HEK293 (cell line): ENCODE measurements around the gene SYT14.

Experiments used
- CTCF ChIA-PET: fragments of 350-600 bp; formaldehyde crosslinking; extraction: SDS; loops from one replicate; lab custom pipeline; 2021; ENCODE audit warnings: antibody characterized with exemption; lab: Yijun Ruan, JAX
- POLR2A ChIA-PET: fragments of 300-600 bp; formaldehyde crosslinking; extraction: SDS; loops from one replicate; lab custom pipeline; 2020; ENCODE audit warnings: antibody characterized with exemption, inconsistent platforms; lab: Yijun Ruan, JAX
- H3K27ac ChIP-seq: fragments of 200-500 bp; sonication (Bioruptor generic); 2 replicates; pipeline ENCODE4 v1.5.1; 2014; ENCODE audit warnings: low read depth, low read length, control low read depth, inconsistent platforms; ENCODE audit errors: extremely low read depth
- H3K36me3 ChIP-seq, 2 experiments: fragments of 200-500 bp in 1 of 2; sonication (Bioruptor generic) in 1 of 2; 1 replicate in 1 of 2; 2 replicates in 1 of 2; pipeline ENCODE4 v1.5.1; 2014 to 2017; ENCODE audit warnings: inconsistent platforms in 2 of 2, low read length in 2 of 2; ENCODE audit not compliant: control insufficient read depth in 2 of 2, insufficient read depth in 1 of 2
- H3K4me1 ChIP-seq: fragments of 200-500 bp; sonication (Bioruptor generic); 2 replicates; pipeline ENCODE4 v1.5.1; 2014; ENCODE audit warnings: mild to moderate bottlenecking, low read length, inconsistent platforms; ENCODE audit not compliant: control insufficient read depth, insufficient read depth
- H3K4me3 ChIP-seq: 2 replicates; pipeline ENCODE4 v1.5.1; 2011; ENCODE audit warnings: low read depth, mild to moderate bottlenecking, control low read depth, low read length, moderate library complexity
- H3K9me3 ChIP-seq: fragments of 200-500 bp; sonication (Bioruptor generic); 2 replicates; pipeline ENCODE4 v1.5.1; 2014; ENCODE audit warnings: low read depth, low read length, inconsistent platforms; ENCODE audit not compliant: control insufficient read depth, insufficient read depth
- EGR2 ChIP-seq: fragments of 450-650 bp; formaldehyde crosslinking; IDR thresholded peaks from 2 replicates; pipeline ENCODE4 v1.5.1; 2016; ENCODE audit warnings: low read depth, missing biosample characterization, missing genetic modification characterization
- GLIS1 ChIP-seq: fragments of 450-650 bp; formaldehyde crosslinking; IDR thresholded peaks from 2 replicates; pipeline ENCODE4 v1.5.1; 2016; ENCODE audit warnings: missing biosample characterization, missing genetic modification characterization
- GLIS2 ChIP-seq: fragments of 450-650 bp; formaldehyde crosslinking; IDR thresholded peaks from 2 replicates; pipeline ENCODE4 v1.5.1; 2016; ENCODE audit warnings: missing biosample characterization, missing genetic modification characterization
- PRDM1 ChIP-seq: fragments of 450-650 bp; formaldehyde crosslinking; IDR thresholded peaks from 2 replicates; pipeline ENCODE4; 2016; ENCODE audit warnings: missing biosample characterization, missing genetic modification characterization
- SP3 ChIP-seq: fragments of 450-650 bp; formaldehyde crosslinking; IDR thresholded peaks from 2 replicates; pipeline ENCODE4 v1.5.1; 2016; ENCODE audit warnings: missing biosample characterization, missing genetic modification characterization
- YY1 ChIP-seq: fragments of 450-650 bp; formaldehyde crosslinking; IDR thresholded peaks from 2 replicates; pipeline ENCODE4 v1.5.1; 2018; ENCODE audit warnings: missing biosample characterization, missing genetic modification characterization
- YY2 ChIP-seq: fragments of 450-650 bp; formaldehyde crosslinking; IDR thresholded peaks from 2 replicates; pipeline ENCODE4 v1.5.1; 2016; ENCODE audit warnings: missing biosample characterization, missing genetic modification characterization
- ZBTB20 ChIP-seq: fragments of 450-650 bp; formaldehyde crosslinking; IDR thresholded peaks from 2 replicates; pipeline ENCODE4 v1.5.1; 2016; ENCODE audit warnings: missing biosample characterization, missing genetic modification characterization
- ZBTB21 ChIP-seq: fragments of 450-650 bp; formaldehyde crosslinking; IDR thresholded peaks from 2 replicates; pipeline ENCODE4 v1.5.1; 2017; ENCODE audit warnings: missing biosample characterization, missing genetic modification characterization
- ZFHX2 ChIP-seq: fragments of 450-650 bp; formaldehyde crosslinking; conservative IDR thresholded peaks from 2 replicates; pipeline ENCODE4 v1.5.1; 2016; ENCODE audit warnings: missing biosample characterization, missing genetic modification characterization
- ZIC2 ChIP-seq: fragments of 450-650 bp; formaldehyde crosslinking; IDR thresholded peaks from 2 replicates; pipeline ENCODE4 v1.5.1; 2016; ENCODE audit warnings: missing biosample characterization, missing genetic modification characterization
- ZNF561 ChIP-seq: fragments of 450-650 bp; IDR thresholded peaks from 2 replicates; pipeline ENCODE4 v1.5.1; 2018; ENCODE audit warnings: missing biosample characterization, missing genetic modification characterization, borderline replicate concordance
- ZNF571 ChIP-seq: fragments of 450-650 bp; formaldehyde crosslinking; IDR thresholded peaks from 2 replicates; pipeline ENCODE4 v1.5.0; 2017; ENCODE audit warnings: missing biosample characterization, missing genetic modification characterization
- ZNF596 ChIP-seq: fragments of 450-650 bp; IDR thresholded peaks from 2 replicates; pipeline ENCODE4 v1.5.0; 2018; ENCODE audit warnings: missing biosample characterization, mild to moderate bottlenecking, missing genetic modification characterization, moderate library complexity
- ZNF600 ChIP-seq: fragments of 450-650 bp; formaldehyde crosslinking; IDR thresholded peaks from 2 replicates; pipeline ENCODE4 v1.5.1; 2016; ENCODE audit warnings: missing biosample characterization, missing genetic modification characterization
- ZNF660 ChIP-seq: fragments of 450-650 bp; IDR thresholded peaks from 2 replicates; pipeline ENCODE4 v1.5.1; 2018; ENCODE audit warnings: missing biosample characterization, mild to moderate bottlenecking, missing genetic modification characterization
- ZNF677 ChIP-seq: fragments of 450-650 bp; IDR thresholded peaks from 2 replicates; pipeline ENCODE4 v1.5.0; 2018; ENCODE audit warnings: missing biosample characterization, mild to moderate bottlenecking, missing genetic modification characterization, moderate library complexity
- ZSCAN30 ChIP-seq: fragments of 450-650 bp; IDR thresholded peaks from 2 replicates; pipeline ENCODE4 v1.5.1; 2018; ENCODE audit warnings: missing biosample characterization, mild to moderate bottlenecking, missing genetic modification characterization, moderate library complexity
- TF ChIP-seq, protein P1 (sequence below): fragments of 450-650 bp; formaldehyde crosslinking; IDR thresholded peaks from 2 replicates; pipeline ENCODE4 v1.5.1; 2016; ENCODE audit warnings: missing biosample characterization, missing genetic modification characterization
- TF ChIP-seq, protein P2 (sequence below): fragments of 450-650 bp; formaldehyde crosslinking; IDR thresholded peaks from 2 replicates; pipeline ENCODE4 v1.5.1; 2016; ENCODE audit warnings: missing biosample characterization, missing genetic modification characterization
- TF ChIP-seq, protein P3 (sequence below): fragments of 450-650 bp; formaldehyde crosslinking; optimal IDR thresholded peaks from 2 replicates; pipeline ENCODE3; 2016; ENCODE audit warnings: missing biosample characterization, mild to moderate bottlenecking, missing genetic modification characterization
- TF ChIP-seq, protein P4 (sequence below): fragments of 450-650 bp; formaldehyde crosslinking; IDR thresholded peaks from 2 replicates; pipeline ENCODE4 v1.5.1; 2016; ENCODE audit warnings: missing biosample characterization, missing genetic modification characterization
- TF ChIP-seq, protein P5 (sequence below): fragments of 450-650 bp; formaldehyde crosslinking; IDR thresholded peaks from 2 replicates; pipeline ENCODE4 v1.5.1; 2016; ENCODE audit warnings: missing biosample characterization, missing genetic modification characterization, low read depth

The SYT14 gene

DNA sequence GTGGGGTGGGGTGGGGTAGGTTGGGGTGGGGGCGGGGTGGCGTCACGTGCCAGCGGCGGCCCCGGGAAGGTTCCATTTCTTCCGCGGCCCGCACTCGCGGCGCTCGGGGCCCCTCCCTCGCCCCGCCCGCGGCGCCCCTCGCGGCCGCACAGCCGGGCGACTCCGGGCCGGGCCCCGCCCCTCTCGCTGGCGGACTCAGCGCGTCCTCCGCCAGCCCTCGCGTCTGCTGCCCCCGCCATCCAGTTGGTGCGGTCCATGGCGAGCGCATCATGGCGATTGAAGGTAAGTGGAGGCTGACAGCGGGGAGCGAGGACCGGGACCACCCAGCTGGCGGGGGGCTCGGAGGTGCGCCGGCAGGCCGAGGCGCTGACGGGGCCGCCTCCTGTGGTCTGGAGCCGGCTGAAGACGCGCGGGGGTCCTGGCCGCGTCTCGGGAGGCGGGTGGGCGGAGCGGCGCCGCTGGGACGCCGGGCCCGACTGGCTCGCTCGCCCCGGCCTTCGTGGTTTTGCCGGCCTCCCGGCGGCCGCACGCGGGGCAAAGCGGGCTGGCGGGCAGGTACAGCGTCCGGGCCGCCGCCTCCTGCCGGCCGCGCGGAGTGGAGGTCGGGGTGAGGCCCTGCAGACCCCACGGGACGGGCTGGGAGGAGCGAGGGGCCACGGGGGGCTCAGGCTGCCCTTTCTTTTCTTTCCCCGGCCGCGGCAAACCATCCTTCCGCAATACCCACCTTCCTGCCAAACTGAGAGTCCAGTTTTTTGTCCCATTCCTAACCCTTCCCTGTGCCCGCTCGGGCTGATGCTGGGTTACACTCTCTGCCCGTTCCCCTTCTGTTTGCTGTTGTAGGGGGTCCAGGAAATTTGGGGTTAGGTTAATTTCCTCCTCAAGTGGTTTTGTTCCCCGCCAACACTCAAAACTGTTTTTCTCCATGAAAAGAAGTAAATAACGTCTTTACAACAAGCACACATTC lies at the start of gene SYT14:
Gene SYT14 (plus strand): TSS at position 222 of the 964 bp plus-strand sequence. CDS start 48 bp downstream, at position 270.
- peaks cover 7% of the 10 kb centered on the region; the same call in 1 of the 2 replicates for H3K4me1 ChIP-seq
- peak within 1 kb of the TSS; percentile 79 for H3K4me3 ChIP-seq
- ChIA-PET CTCF (interaction anchor here (0.6 to 1.8 kb wide), 5 partner anchors 18 to 548 kb away, joined by 3 to 5 read pairs (median 4); no protein-coding TSS in a partner anchor), POLR2A (interaction anchor here (0.7 kb wide), 1 partner anchor 296 kb away, joined by 3 read pairs; no protein-coding TSS in a partner anchor)
- H3K27ac ChIP-seq = peak within 1 kb of the TSS; percentile 75; the same call in 1 of the 2 replicates
- no peaks in the 10 kb centered on the region for H3K36me3 ChIP-seq
- H3K9me3 ChIP-seq = no peaks in the 10 kb centered on the region
- TF ChIP-seq ZFHX2 (tag by site-specific recombination) (peak; percentile 76), EGR2 (peak; percentile 43; the same call in 1 of the 2 replicates), GLIS1 (tag by site-specific recombination) (peak; percentile 29; the same call in 1 of the 2 replicates), ZIC2 (tag by site-specific recombination) (peak; percentile 78), ZNF677 (0 out of 2 replicates have a peak, but pooled peaks have one; percentile 39), GLIS2 (peak; percentile 65), YY1 (tag by site-specific recombination) (peak; percentile 82), ZNF561 (tag by site-specific recombination) (peak; percentile 48; the same call in 1 of the 2 replicates), ZNF596 (tag by site-specific recombination) (peak; percentile 37; the same call in 1 of the 2 replicates), ZBTB20 (tag by site-specific recombination) (no peak), SP3 (peak; percentile 46), ZBTB21 (tag by site-specific recombination) (no peak), PRDM1 (tag by site-specific recombination) (no peak), ZNF600 (peak; percentile 44; the same call in 1 of the 2 replicates), ZNF660 (tag by site-specific recombination) (peak; percentile 65; the same call in 1 of the 2 replicates), ZNF571 (no peak), YY2 (peak; percentile 76), ZSCAN30 (peak; percentile 59; the same call in 1 of the 2 replicates)
- TF ChIP-seq, protein P1, sequence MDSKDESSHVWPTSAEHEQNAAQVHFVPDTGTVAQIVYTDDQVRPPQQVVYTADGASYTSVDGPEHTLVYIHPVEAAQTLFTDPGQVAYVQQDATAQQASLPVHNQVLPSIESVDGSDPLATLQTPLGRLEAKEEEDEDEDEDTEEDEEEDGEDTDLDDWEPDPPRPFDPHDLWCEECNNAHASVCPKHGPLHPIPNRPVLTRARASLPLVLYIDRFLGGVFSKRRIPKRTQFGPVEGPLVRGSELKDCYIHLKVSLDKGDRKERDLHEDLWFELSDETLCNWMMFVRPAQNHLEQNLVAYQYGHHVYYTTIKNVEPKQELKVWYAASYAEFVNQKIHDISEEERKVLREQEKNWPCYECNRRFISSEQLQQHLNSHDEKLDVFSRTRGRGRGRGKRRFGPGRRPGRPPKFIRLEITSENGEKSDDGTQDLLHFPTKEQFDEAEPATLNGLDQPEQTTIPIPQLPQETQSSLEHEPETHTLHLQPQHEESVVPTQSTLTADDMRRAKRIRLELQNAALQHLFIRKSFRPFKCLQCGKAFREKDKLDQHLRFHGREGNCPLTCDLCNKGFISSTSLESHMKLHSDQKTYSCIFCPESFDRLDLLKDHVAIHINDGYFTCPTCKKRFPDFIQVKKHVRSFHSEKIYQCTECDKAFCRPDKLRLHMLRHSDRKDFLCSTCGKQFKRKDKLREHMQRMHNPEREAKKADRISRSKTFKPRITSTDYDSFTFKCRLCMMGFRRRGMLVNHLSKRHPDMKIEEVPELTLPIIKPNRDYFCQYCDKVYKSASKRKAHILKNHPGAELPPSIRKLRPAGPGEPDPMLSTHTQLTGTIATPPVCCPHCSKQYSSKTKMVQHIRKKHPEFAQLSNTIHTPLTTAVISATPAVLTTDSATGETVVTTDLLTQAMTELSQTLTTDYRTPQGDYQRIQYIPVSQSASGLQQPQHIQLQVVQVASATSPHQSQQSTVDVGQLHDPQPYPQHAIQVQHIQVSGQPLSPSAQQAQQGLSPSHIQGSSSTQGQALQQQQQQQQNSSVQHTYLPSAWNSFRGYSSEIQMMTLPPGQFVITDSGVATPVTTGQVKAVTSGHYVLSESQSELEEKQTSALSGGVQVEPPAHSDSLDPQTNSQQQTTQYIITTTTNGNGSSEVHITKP = peak; percentile 92
- TF ChIP-seq, protein P2, sequence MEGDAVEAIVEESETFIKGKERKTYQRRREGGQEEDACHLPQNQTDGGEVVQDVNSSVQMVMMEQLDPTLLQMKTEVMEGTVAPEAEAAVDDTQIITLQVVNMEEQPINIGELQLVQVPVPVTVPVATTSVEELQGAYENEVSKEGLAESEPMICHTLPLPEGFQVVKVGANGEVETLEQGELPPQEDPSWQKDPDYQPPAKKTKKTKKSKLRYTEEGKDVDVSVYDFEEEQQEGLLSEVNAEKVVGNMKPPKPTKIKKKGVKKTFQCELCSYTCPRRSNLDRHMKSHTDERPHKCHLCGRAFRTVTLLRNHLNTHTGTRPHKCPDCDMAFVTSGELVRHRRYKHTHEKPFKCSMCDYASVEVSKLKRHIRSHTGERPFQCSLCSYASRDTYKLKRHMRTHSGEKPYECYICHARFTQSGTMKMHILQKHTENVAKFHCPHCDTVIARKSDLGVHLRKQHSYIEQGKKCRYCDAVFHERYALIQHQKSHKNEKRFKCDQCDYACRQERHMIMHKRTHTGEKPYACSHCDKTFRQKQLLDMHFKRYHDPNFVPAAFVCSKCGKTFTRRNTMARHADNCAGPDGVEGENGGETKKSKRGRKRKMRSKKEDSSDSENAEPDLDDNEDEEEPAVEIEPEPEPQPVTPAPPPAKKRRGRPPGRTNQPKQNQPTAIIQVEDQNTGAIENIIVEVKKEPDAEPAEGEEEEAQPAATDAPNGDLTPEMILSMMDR (tag by site-specific recombination) = no peak
- TF ChIP-seq, protein P3, sequence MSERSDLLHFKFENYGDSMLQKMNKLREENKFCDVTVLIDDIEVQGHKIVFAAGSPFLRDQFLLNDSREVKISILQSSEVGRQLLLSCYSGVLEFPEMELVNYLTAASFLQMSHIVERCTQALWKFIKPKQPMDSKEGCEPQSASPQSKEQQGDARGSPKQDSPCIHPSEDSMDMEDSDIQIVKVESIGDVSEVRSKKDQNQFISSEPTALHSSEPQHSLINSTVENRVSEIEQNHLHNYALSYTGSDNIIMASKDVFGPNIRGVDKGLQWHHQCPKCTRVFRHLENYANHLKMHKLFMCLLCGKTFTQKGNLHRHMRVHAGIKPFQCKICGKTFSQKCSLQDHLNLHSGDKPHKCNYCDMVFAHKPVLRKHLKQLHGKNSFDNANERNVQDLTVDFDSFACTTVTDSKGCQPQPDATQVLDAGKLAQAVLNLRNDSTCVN (tag by site-specific recombination) = peak; percentile 78
- TF ChIP-seq, protein P4, sequence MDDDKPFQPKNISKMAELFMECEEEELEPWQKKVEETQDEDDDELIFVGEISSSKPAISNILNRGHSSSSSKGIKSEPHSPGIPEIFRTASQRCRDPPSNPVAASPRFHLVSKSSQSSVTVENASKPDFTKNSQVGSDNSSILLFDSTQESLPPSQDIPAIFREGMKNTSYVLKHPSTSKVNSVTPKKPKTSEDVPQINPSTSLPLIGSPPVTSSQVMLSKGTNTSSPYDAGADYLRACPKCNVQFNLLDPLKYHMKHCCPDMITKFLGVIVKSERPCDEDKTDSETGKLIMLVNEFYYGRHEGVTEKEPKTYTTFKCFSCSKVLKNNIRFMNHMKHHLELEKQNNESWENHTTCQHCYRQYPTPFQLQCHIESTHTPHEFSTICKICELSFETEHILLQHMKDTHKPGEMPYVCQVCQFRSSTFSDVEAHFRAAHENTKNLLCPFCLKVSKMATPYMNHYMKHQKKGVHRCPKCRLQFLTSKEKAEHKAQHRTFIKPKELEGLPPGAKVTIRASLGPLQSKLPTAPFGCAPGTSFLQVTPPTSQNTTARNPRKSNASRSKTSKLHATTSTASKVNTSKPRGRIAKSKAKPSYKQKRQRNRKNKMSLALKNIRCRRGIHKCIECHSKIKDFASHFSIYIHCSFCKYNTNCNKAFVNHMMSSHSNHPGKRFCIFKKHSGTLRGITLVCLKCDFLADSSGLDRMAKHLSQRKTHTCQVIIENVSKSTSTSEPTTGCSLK = no peak
- TF ChIP-seq, protein P5, sequence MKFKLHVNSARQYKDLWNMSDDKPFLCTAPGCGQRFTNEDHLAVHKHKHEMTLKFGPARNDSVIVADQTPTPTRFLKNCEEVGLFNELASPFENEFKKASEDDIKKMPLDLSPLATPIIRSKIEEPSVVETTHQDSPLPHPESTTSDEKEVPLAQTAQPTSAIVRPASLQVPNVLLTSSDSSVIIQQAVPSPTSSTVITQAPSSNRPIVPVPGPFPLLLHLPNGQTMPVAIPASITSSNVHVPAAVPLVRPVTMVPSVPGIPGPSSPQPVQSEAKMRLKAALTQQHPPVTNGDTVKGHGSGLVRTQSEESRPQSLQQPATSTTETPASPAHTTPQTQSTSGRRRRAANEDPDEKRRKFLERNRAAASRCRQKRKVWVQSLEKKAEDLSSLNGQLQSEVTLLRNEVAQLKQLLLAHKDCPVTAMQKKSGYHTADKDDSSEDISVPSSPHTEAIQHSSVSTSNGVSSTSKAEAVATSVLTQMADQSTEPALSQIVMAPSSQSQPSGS (tag by site-specific recombination) = no peak
